Measurements from ENCODE around the gene TMCO1. TPM values are rescaled to one million over a fixed set of nuclear protein-coding genes. Genes with fewer than 3 reads are reported as not detected.

Gene TMCO1
- total and polyA plus RNA-seq, 11 donors = 27.4 to 102 (median 54.3) TPM

DNA sequence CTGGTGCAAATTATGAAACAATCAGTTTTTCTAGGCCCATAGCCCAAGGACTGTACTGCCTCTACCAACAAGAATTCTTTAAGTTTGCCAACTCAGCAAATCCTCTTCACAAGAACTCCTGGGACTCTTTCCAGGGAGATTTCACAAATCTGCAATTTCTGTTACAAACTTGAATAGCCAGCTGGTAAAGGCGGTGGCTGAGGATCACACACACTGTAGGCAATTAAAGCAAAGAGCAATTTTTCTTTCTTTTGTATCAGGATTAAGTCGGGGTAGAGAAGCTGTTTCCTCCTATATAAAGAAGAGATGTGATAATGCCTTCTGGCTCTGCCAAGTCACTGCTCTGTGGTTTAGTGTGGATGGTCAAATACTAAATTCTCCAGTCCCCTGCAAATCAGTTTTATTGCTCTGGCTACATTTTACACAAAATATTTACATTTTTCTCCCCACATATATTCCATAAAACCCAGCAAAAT, 72.0 kb downstream of the TMCO1 start:
- peak in 3 of 4 donors; percentile 21 to 42 (median 40) for ATAC-seq
- H3K27ac ChIP-seq = peak overlapping the region in 4 of 12 donors; percentile 17 to 55 (median 36)
- H3K36me3 ChIP-seq = peaks cover 0 to 10% (median under 1%) of the 10 kb centered on the region in 9 donors
- no peak for TF ChIP-seq CTCF (IDR thresholded peaks at IDR 0.05)
- TF ChIP-seq POLR2A (IDR thresholded peaks at IDR 0.05) = no peak
- H3K4me3 ChIP-seq = peak overlapping the region in 4 of 12 donors; percentile 68 to 72 (median 70)
- H3K27me3 ChIP-seq = no peaks in the 10 kb centered on the region
- H3K4me1 ChIP-seq = peaks cover 0 to 31% (median 19%) of the 10 kb centered on the region in 12 donors
- WGBS, 4 donors = 5 to 21% (median 14%) methylated on average over 2 of the region's 2 CpGs
- intact Hi-C loops (cut with DNase I) = loop anchor here in 9 of 10 donors (1.0 to 10.0 kb wide), 9 partner anchors 62 to 99 kb away; partner anchors contain the start of genes MGST3 (in 6 of the 9) and TMCO1 (in 2 of the 9)
- DNase-seq = peak in 1 of 5 donors; percentile 29
- no peaks in the 10 kb centered on the region for H3K9me3 ChIP-seq

DNA sequence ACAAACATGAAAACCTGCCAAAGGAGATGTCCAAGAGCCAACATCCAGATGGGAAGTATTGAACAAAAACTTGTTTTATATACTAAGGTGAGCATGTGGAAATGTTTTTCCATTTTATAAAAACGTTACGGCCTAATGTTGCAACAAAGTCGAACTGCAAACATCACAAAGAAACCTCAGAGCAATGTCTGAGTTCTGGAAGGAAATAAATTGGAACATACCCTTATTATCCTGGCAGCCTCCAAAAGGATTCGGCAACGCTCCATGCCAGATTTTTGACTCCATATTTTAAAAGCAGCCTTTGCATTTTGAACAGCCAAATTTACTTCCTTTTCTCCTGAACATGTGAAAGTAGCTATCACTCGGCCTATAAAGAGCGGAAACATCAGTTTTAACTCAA, 73.6 kb downstream of the TMCO1 start:
- Histone ChIP-seq H3K4me1 (peaks cover 0 to 31% (median 19%) of the 10 kb centered on the region in 12 donors), H3K27me3 (no peaks in the 10 kb centered on the region), H3K4me3 (no peak overlapping the region), H3K27ac (peak overlapping the region in 1 of 12 donors; percentile 50), H3K9me3 (no peaks in the 10 kb centered on the region), H3K36me3 (peaks cover 0 to 21% (median 7%) of the 10 kb centered on the region in 9 donors)
- DNase-seq = no peak
- TF ChIP-seq CTCF (IDR thresholded peaks at IDR 0.05) = no peak
- TF ChIP-seq POLR2A (IDR thresholded peaks at IDR 0.05) = no peak
- WGBS, 4 donors = 58 to 76% (median 73%) methylated on average over 7 of the region's 7 CpGs
- no peak for ATAC-seq
- intact Hi-C loops (cut with DNase I) = loop anchor here in 9 of 10 donors (5.0 to 10.0 kb wide), 6 partner anchors 60 to 98 kb away; partner anchors contain the start of genes MGST3 (in 5 of the 9) and TMCO1 (in 1 of the 9)

DNA sequence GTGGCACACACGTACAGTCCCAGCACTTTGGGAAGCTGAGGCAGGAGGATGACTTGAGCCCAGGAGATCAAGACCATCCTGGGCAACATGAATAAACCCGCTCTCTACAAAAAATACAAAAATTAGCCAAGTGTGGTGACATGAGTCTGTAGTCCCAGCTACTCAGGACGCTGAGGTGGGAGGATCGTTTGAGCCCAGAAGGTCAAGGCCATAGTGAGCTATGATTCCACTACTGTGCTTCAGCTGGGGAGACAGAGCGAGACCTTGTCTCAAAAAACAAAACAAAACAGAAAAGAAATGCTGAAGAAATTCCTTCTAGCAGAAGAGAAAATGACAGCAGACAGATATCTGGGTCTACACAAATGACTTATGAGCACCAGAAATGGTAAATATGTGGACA, 80.6 kb downstream of the TMCO1 start:
- intact Hi-C loops (cut with DNase I) = no loop called here
- 92 to 97% (median 94%) methylated on average over 5 of the region's 5 CpGs for WGBS, 4 donors
- Histone ChIP-seq H3K27me3 (no peaks in the 10 kb centered on the region), H3K9me3 (no peaks in the 10 kb centered on the region), H3K4me1 (peaks cover 0 to 20% (median 0%) of the 10 kb centered on the region in 12 donors), H3K36me3 (peaks cover 0 to 54% (median 31%) of the 10 kb centered on the region in 9 donors), H3K27ac (no peak overlapping the region), H3K4me3 (no peak overlapping the region)
- ATAC-seq (no peak), DNase-seq (no peak)
- TF ChIP-seq CTCF (IDR thresholded peaks at IDR 0.05) = no peak
- no peak for TF ChIP-seq POLR2A (IDR thresholded peaks at IDR 0.05)

- no peak overlapping the region for H3K4me3 ChIP-seq
- H3K27ac ChIP-seq = no peak overlapping the region
- 86 to 97% (median 91%) methylated on average over 2 of the region's 2 CpGs for WGBS, 4 donors
- no peak for DNase-seq
- no peak for ATAC-seq
- TF ChIP-seq CTCF (IDR thresholded peaks at IDR 0.05) (no peak), POLR2A (IDR thresholded peaks at IDR 0.05) (no peak)
- H3K27me3 ChIP-seq = no peaks in the 10 kb centered on the region
- peaks cover 0 to 20% (median 0%) of the 10 kb centered on the region in 12 donors for H3K4me1 ChIP-seq
- H3K9me3 ChIP-seq = no peaks in the 10 kb centered on the region
- H3K36me3 ChIP-seq = peaks cover 0 to 65% (median 42%) of the 10 kb centered on the region in 9 donors
- intact Hi-C loops (cut with DNase I) = no loop called here
Observed at GRCh38 chr1:165686971-165687433, 81.7 kb downstream of the TMCO1 start.

All from heart left ventricle (tissue), 16 donors.